UCSD-AML1 (cell line): ENCODE data around the gene EPS15.
"Not testable (repeated sequence)": the region's sequence is repeated elsewhere in the genome, so short reads cannot be mapped to it uniquely, and the experiment has no call there.

Experiments used
- DNase-seq: peaks from one replicate; lab custom pipeline; 2025; ENCODE audit not compliant: unreplicated experiment; lab: John Stamatoyannopoulos, UW

EPS15 gene

GRCh38 chr1:51515982-51516648 lies 3.0 kb downstream of the EPS15 start:
- DNase-seq = no peak

- DNase-seq = no peak
Observed at GRCh38 chr1:51515312-51515960, 3.6 kb downstream of the EPS15 start.

GRCh38 chr1:51514733-51515132 lies 4.3 kb downstream of the EPS15 start:
- DNase-seq = no peak

GRCh38 chr1:51512606-51513005 lies 6.5 kb downstream of the EPS15 start:
- no peak for DNase-seq

- no peak for DNase-seq
Observed at GRCh38 chr1:51512120-51512519, 6.9 kb downstream of the EPS15 start.

GRCh38 chr1:51509773-51510172 lies 9.3 kb downstream of the EPS15 start:
- no peak for DNase-seq

GRCh38 chr1:51506537-51506936 lies 12.5 kb downstream of the EPS15 start:
- no peak for DNase-seq

GRCh38 chr1:51504806-51505525 lies 14.1 kb downstream of the EPS15 start:
- DNase-seq = no peak

GRCh38 chr1:51501218-51501630 lies 17.8 kb downstream of the EPS15 start:
- not testable (repeated sequence) for DNase-seq

- no peak for DNase-seq
Observed at GRCh38 chr1:51499694-51500093, 19.4 kb downstream of the EPS15 start.

GRCh38 chr1:51498924-51499323 lies 20.1 kb downstream of the EPS15 start:
- no peak for DNase-seq

- no peak for DNase-seq
Observed at GRCh38 chr1:51497340-51497739, 21.7 kb downstream of the EPS15 start.

- DNase-seq = no peak
Observed at GRCh38 chr1:51494138-51494830, 24.8 kb downstream of the EPS15 start.

GRCh38 chr1:51491166-51491981 lies 27.7 kb downstream of the EPS15 start:
- no peak for DNase-seq

- DNase-seq = no peak
Observed at GRCh38 chr1:51489472-51489871, 29.6 kb downstream of the EPS15 start.

- DNase-seq = no peak
Observed at GRCh38 chr1:51488372-51489050, 30.6 kb downstream of the EPS15 start.

GRCh38 chr1:51487628-51488027 lies 31.4 kb downstream of the EPS15 start:
- DNase-seq = no peak

- DNase-seq = no peak
Observed at GRCh38 chr1:51484591-51484990, 34.5 kb downstream of the EPS15 start.

GRCh38 chr1:51482881-51483280 lies 36.2 kb downstream of the EPS15 start:
- DNase-seq = no peak
